HEK293 (cell line): ENCODE measurements around the gene SPIB.

Source experiments
- CTCF ChIA-PET: fragments of 350-600 bp; formaldehyde crosslinking; extraction: SDS; loops from one replicate; lab custom pipeline; 2021; ENCODE audit warnings: antibody characterized with exemption; lab: Yijun Ruan, JAX
- POLR2A ChIA-PET: fragments of 300-600 bp; formaldehyde crosslinking; extraction: SDS; loops from one replicate; lab custom pipeline; 2020; ENCODE audit warnings: antibody characterized with exemption, inconsistent platforms; lab: Yijun Ruan, JAX
- H3K27ac ChIP-seq: fragments of 200-500 bp; sonication (Bioruptor generic); 2 replicates; pipeline ENCODE4 v1.5.1; 2014; ENCODE audit warnings: low read depth, low read length, control low read depth, inconsistent platforms; ENCODE audit errors: extremely low read depth
- H3K36me3 ChIP-seq, 2 experiments: fragments of 200-500 bp in 1 of 2; sonication (Bioruptor generic) in 1 of 2; 1 replicate in 1 of 2; 2 replicates in 1 of 2; pipeline ENCODE4 v1.5.1; 2014 to 2017; ENCODE audit warnings: inconsistent platforms in 2 of 2, low read length in 2 of 2; ENCODE audit not compliant: control insufficient read depth in 2 of 2, insufficient read depth in 1 of 2
- H3K4me1 ChIP-seq: fragments of 200-500 bp; sonication (Bioruptor generic); 2 replicates; pipeline ENCODE4 v1.5.1; 2014; ENCODE audit warnings: mild to moderate bottlenecking, low read length, inconsistent platforms; ENCODE audit not compliant: control insufficient read depth, insufficient read depth
- H3K4me3 ChIP-seq: 2 replicates; pipeline ENCODE4 v1.5.1; 2011; ENCODE audit warnings: low read depth, mild to moderate bottlenecking, control low read depth, low read length, moderate library complexity
- H3K9me3 ChIP-seq: fragments of 200-500 bp; sonication (Bioruptor generic); 2 replicates; pipeline ENCODE4 v1.5.1; 2014; ENCODE audit warnings: low read depth, low read length, inconsistent platforms; ENCODE audit not compliant: control insufficient read depth, insufficient read depth
- BCL6B ChIP-seq: fragments of 450-650 bp; formaldehyde crosslinking; IDR thresholded peaks from 2 replicates; pipeline ENCODE4 v1.5.1; 2017; ENCODE audit warnings: missing biosample characterization, missing genetic modification characterization
- CTCF ChIP-seq: fragments of 450-650 bp; formaldehyde crosslinking; IDR thresholded peaks from 2 replicates; pipeline ENCODE4 v1.5.1; 2016; ENCODE audit warnings: missing biosample characterization, missing genetic modification characterization
- GLI2 ChIP-seq: fragments of 450-650 bp; formaldehyde crosslinking; IDR thresholded peaks from 2 replicates; pipeline ENCODE4; 2017; ENCODE audit warnings: missing biosample characterization, missing genetic modification characterization, low read depth, borderline replicate concordance
- GLIS2 ChIP-seq: fragments of 450-650 bp; formaldehyde crosslinking; IDR thresholded peaks from 2 replicates; pipeline ENCODE4 v1.5.1; 2016; ENCODE audit warnings: missing biosample characterization, missing genetic modification characterization
- HOXC10 ChIP-seq: sonication (generic); formaldehyde crosslinking; IDR thresholded peaks from 2 replicates; pipeline ENCODE4 v1.8.1; 2023; ENCODE audit warnings: mild to moderate bottlenecking, missing genetic modification reagents
- KLF7 ChIP-seq: fragments of 450-650 bp; formaldehyde crosslinking; IDR thresholded peaks from 2 replicates; pipeline ENCODE4 v1.5.1; 2016; ENCODE audit warnings: missing biosample characterization, missing genetic modification characterization, borderline replicate concordance
- PBX3 ChIP-seq: sonication (generic); formaldehyde crosslinking; IDR thresholded peaks from 2 replicates; pipeline ENCODE4 v1.8.1; 2022; ENCODE audit warnings: mild to moderate bottlenecking, moderate library complexity, missing genetic modification reagents
- RBAK ChIP-seq: fragments of 450-650 bp; formaldehyde crosslinking; IDR thresholded peaks from 2 replicates; pipeline ENCODE4 v1.5.1; 2016; ENCODE audit warnings: missing biosample characterization, missing genetic modification characterization
- SP2 ChIP-seq: fragments of 450-650 bp; formaldehyde crosslinking; IDR thresholded peaks from 2 replicates; pipeline ENCODE4 v1.5.1; 2016; ENCODE audit warnings: missing biosample characterization, missing genetic modification characterization
- ZBTB10 ChIP-seq: fragments of 450-650 bp; formaldehyde crosslinking; IDR thresholded peaks from 2 replicates; pipeline ENCODE4 v1.5.1; 2016; ENCODE audit warnings: missing biosample characterization, missing genetic modification characterization
- ZNF10 ChIP-seq: fragments of 450-650 bp; formaldehyde crosslinking; IDR thresholded peaks from 2 replicates; pipeline ENCODE4 v1.5.1; 2017; ENCODE audit warnings: missing biosample characterization, missing genetic modification characterization
- ZNF112 ChIP-seq: fragments of 450-650 bp; formaldehyde crosslinking; IDR thresholded peaks from 2 replicates; pipeline ENCODE4 v1.5.0; 2017; ENCODE audit warnings: missing biosample characterization, missing genetic modification characterization
- ZNF280D ChIP-seq: fragments of 450-650 bp; formaldehyde crosslinking; IDR thresholded peaks from 2 replicates; pipeline ENCODE4 v1.5.1; 2016; ENCODE audit warnings: missing biosample characterization, missing genetic modification characterization
- ZNF324 ChIP-seq: fragments of 450-650 bp; formaldehyde crosslinking; IDR thresholded peaks from 2 replicates; pipeline ENCODE4 v1.5.1; 2016; ENCODE audit warnings: missing biosample characterization, missing genetic modification characterization
- ZNF354C ChIP-seq: fragments of 450-650 bp; formaldehyde crosslinking; IDR thresholded peaks from 2 replicates; pipeline ENCODE4 v1.5.1; 2016; ENCODE audit warnings: missing biosample characterization, missing genetic modification characterization, low read depth, borderline replicate concordance
- ZNF404 ChIP-seq: fragments of 450-650 bp; formaldehyde crosslinking; IDR thresholded peaks from 2 replicates; pipeline ENCODE4 v1.5.1; 2017; ENCODE audit warnings: missing biosample characterization, missing genetic modification characterization
- ZNF654 ChIP-seq: fragments of 450-650 bp; formaldehyde crosslinking; IDR thresholded peaks from 2 replicates; pipeline ENCODE4 v1.5.1; 2016; ENCODE audit warnings: low read depth, missing biosample characterization, missing genetic modification characterization

The SPIB gene

GRCh38 chr19:50378169-50378862, 40.4 kb upstream of the SPIB start:
- TF ChIP-seq ZNF354C (tag by site-specific recombination): no peak
- no peak for TF ChIP-seq ZNF324
- TF ChIP-seq HOXC10: no peak
- no peak for TF ChIP-seq GLI2
- TF ChIP-seq BCL6B (tag by site-specific recombination): no peak
- no peak for TF ChIP-seq KLF7 (tag by site-specific recombination)
- TF ChIP-seq ZBTB10 (tag by site-specific recombination): no peak
- TF ChIP-seq ZNF654 (tag by site-specific recombination): no peak
- no peak for TF ChIP-seq CTCF
- no peak for TF ChIP-seq ZNF280D (tag by site-specific recombination)
- Histone ChIP-seq H3K4me1 (0 out of 2 replicates have a peak, but pooled peaks cover under 1% of the 10 kb centered on the region), H3K4me3 (no peak overlapping the region), H3K27ac (no peak overlapping the region), H3K36me3 (peaks cover 7 to 52% of the 10 kb centered on the region in 2 experiments; a peak in 2 of 3 replicates), H3K9me3 (no peaks in the 10 kb centered on the region)
- ChIA-PET POLR2A (interaction anchor here (0.5 kb wide), 1 partner anchor 1816 kb away, joined by 3 read pairs; no protein-coding TSS in a partner anchor), CTCF (no interaction called here)

GRCh38 chr19:50378863-50379236, 39.9 kb upstream of the SPIB start:
- TF ChIP-seq ZNF10 (tag by site-specific recombination): no peak
- TF ChIP-seq ZNF354C (tag by site-specific recombination): no peak
- TF ChIP-seq GLIS2 (tag by site-specific recombination): no peak
- no peak for TF ChIP-seq PBX3
- no peak for TF ChIP-seq ZNF404 (tag by site-specific recombination)
- no peak for TF ChIP-seq SP2 (tag by site-specific recombination)
- TF ChIP-seq RBAK (tag by site-specific recombination): no peak
- TF ChIP-seq ZNF112 (tag by site-specific recombination): no peak
- ChIA-PET POLR2A (interaction anchor here (0.5 kb wide), 1 partner anchor 1816 kb away, joined by 3 read pairs; no protein-coding TSS in a partner anchor), CTCF (no interaction called here)
- H3K36me3 ChIP-seq: peaks cover 7 to 52% of the 10 kb centered on the region in 2 experiments; a peak in 2 of 3 replicates
- H3K4me1 ChIP-seq: 0 out of 2 replicates have a peak, but pooled peaks cover 2% of the 10 kb centered on the region
- no peak overlapping the region for H3K4me3 ChIP-seq
- no peaks in the 10 kb centered on the region for H3K9me3 ChIP-seq
- H3K27ac ChIP-seq: no peak overlapping the region
